RWPE1 (cell line): ENCODE measurements around the gene HIVEP1.

ENCODE experiments used
- CTCF ChIA-PET: fragments of 350-600 bp; sonication (Branson Sonifier 250); formaldehyde crosslinking; extraction: SDS; loops from one replicate; lab custom pipeline; 2021; lab: Yijun Ruan, JAX
- POLR2A ChIA-PET: fragments of 400-600 bp; formaldehyde crosslinking; extraction: SDS; loops from one replicate; lab custom pipeline; 2020; ENCODE audit warnings: antibody characterized with exemption; ENCODE audit not compliant: low non-redundant PET; lab: Yijun Ruan, JAX
- DNase-seq: peaks from one replicate; pipeline ENCODE4 v3.0.0; 2012; ENCODE audit warnings: low spot score
- H3K27ac ChIP-seq: fragments of 450-650 bp; 2 replicates; pipeline ENCODE4 v1.5.1; 2017
- CTCF ChIP-seq: fragments of 450-650 bp; conservative IDR thresholded peaks from 2 replicates; pipeline ENCODE4 v1.5.1; 2017; ENCODE audit warnings: low read depth, mild to moderate bottlenecking

HIVEP1 gene

GRCh38 chr6:12008366-12009179, 3.5 kb upstream of the HIVEP1 start:
- TF ChIP-seq CTCF, result no peak
- ChIA-PET CTCF (interaction anchor here (0.7 kb wide), 1 partner anchor 14 kb away, joined by 3 read pairs; no protein-coding TSS in a partner anchor), POLR2A (no interaction called here)
- H3K27ac ChIP-seq, result peak overlapping the region; percentile 99
- DNase-seq, result peak; percentile 57

DNA sequence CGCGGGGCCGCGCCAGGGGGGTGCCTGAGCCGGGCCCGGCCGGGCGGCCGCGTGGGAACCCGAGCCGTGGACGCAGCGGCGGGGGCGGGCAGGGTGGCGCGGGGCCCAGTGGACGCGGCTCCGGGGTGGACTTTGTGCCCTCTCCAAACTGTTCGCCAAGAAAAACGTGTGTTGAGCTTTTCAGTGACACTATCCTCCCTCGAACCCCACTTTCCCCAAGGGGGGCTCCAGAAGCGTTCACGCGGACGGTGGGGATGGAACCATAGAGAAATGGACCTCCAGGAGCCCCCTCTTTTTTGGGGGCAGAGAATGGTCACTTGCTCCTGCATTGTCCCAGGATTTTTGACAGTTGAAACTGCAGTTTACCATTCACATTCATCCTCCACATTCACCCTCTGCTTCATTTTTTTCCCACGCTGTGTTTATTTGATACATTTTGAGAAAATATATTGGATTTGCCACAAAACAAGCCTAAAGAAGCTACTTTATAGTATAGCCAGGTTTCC, 2.9 kb upstream of the HIVEP1 start:
- peak overlapping the region; percentile 99 for H3K27ac ChIP-seq
- CTCF ChIA-PET, result interaction anchor here (0.7 kb wide), 1 partner anchor 14 kb away, joined by 3 read pairs; no protein-coding TSS in a partner anchor
- TF ChIP-seq CTCF, result no peak
- POLR2A ChIA-PET, result no interaction called here
- no peak for DNase-seq

GRCh38 chr6:12009876-12010634, 2.1 kb upstream of the HIVEP1 start:
- no peak for DNase-seq
- TF ChIP-seq CTCF, result no peak
- ChIA-PET POLR2A (interaction anchor here (1.0 kb wide), 1 partner anchor 239 kb away, joined by 5 read pairs; no protein-coding TSS in a partner anchor), CTCF (interaction anchor here (1.0 kb wide), 1 partner anchor 354 kb away, joined by 3 read pairs; no protein-coding TSS in a partner anchor)
- peak overlapping the region; percentile 98 for H3K27ac ChIP-seq

DNA sequence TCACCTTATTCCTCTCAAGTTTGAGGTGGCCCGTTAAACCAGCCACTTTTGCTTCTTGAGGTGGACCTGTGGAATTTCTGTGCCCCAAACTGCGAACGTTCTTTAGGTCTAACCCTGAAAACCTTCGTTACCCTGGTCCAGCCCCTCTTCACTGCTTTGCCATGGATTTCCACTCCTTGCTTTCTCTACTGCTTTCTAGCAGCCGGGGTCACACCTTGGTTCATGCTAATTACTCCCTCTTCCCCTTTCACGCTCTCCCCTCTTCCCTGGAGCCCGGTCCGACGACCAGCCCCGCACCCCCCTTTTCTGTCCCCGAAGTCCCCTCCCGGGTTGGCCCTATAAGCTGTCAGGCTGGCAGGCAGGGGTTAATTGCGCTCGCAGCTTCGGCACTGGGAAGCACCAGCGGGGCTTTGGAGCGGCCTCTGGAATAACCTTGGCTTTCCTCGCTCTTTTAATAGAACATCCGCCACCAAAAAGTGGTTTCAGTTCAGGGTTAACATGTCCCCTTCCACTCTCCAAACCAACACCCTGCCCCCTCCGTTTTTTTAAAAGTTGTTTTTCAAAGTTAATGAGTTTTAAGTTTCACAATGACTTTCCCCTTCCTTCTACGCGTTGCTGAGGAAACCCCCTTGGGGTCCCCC, 1.4 kb upstream of the HIVEP1 start:
- TF ChIP-seq CTCF, result no peak
- CTCF ChIA-PET, result interaction anchor here (1.0 kb wide), 1 partner anchor 355 kb away, joined by 3 read pairs; no protein-coding TSS in a partner anchor
- H3K27ac ChIP-seq, result peak overlapping the region; percentile 98
- POLR2A ChIA-PET, result interaction anchor here (1.0 kb wide), 1 partner anchor 240 kb away, joined by 5 read pairs; no protein-coding TSS in a partner anchor
- peak; percentile 33 for DNase-seq

DNA sequence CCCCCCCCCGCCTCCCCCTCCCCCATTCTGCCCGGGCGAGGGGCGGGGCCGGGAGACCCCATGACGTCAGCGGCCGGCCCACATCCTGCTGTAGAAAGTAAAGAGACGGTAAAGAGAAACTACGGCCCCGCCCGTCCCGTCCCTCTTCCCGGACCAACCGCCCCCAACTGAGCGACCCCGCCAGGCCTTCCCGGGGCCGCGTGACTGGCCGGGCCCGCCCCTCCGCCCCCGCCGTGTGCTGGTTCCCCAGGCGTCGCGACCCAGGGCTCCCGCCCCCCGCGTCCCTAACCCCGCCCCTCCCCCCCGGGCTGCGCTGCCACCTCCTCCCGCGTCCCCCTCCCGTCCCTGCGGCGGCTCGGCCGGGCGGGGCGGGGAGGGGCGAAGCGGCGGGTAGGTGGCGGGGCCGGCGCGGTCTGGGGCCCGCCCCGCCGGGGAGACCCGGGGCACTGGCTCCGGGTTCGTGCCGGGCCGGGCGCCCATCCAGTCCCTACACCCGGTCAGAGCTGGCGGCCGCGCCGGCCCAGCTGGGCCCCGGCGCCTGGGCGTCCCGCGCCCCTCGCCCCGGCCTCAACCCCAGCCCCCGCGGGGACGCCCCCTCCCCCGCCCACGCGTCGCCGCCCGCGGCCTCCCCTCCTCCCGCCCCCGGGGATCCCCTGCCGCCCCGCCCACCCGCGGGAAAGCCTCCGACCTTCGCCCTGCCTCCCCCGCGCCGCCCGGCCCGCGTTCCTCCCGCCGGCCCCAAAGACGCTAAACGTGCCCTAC, 655 bp upstream of the HIVEP1 start:
- POLR2A ChIA-PET, result interaction anchor here (1.0 kb wide), 1 partner anchor 241 kb away, joined by 5 read pairs; no protein-coding TSS in a partner anchor
- H3K27ac ChIP-seq, result peak overlapping the region; percentile 98
- CTCF ChIA-PET, result no interaction called here
- TF ChIP-seq CTCF, result no peak
- peak; percentile 94 for DNase-seq
